H9 (cell line): ENCODE measurements around the gene XPA. TPM values are rescaled to one million over a fixed set of nuclear protein-coding genes. Genes with fewer than 3 reads are reported as not detected.

Experiments used
- DNase-seq: peaks from one replicate; pipeline ENCODE4 v3.0.0-alpha.2; 2017
- H2AFZ ChIP-seq: one replicate; pipeline ENCODE4 v1.6.1; 2013; ENCODE audit warnings: mild to moderate bottlenecking, low read length, control low read depth, moderate library complexity
- H2AK5ac ChIP-seq: 2 replicates; pipeline ENCODE4 v1.6.1; 2013; ENCODE audit warnings: low read length, control low read depth, mixed read lengths; ENCODE audit not compliant: insufficient read length
- H2BK120ac ChIP-seq: one replicate; pipeline ENCODE4 v1.6.1; 2013; ENCODE audit warnings: low read depth, mild to moderate bottlenecking, low read length, control low read depth, inconsistent platforms; ENCODE audit not compliant: poor library complexity, severe bottlenecking
- H2BK12ac ChIP-seq: 2 replicates; pipeline ENCODE4 v1.6.1; 2013; ENCODE audit warnings: low read length, control low read depth, mixed read lengths, low read depth; ENCODE audit not compliant: insufficient read length
- H2BK15ac ChIP-seq: 2 replicates; pipeline ENCODE4 v1.6.1; 2013; ENCODE audit warnings: low read depth, low read length, control low read depth
- H2BK20ac ChIP-seq: one replicate; pipeline ENCODE4 v1.6.1; 2013; ENCODE audit warnings: low read depth, mild to moderate bottlenecking, low read length, control low read depth, inconsistent platforms; ENCODE audit not compliant: poor library complexity, severe bottlenecking
- H2BK5ac ChIP-seq: 2 replicates; pipeline ENCODE4 v1.6.1; 2013; ENCODE audit warnings: low read length, control low read depth, mixed read lengths; ENCODE audit not compliant: insufficient read length
- H3K14ac ChIP-seq: 2 replicates; pipeline ENCODE4 v1.6.1; 2013; ENCODE audit warnings: low read length, control low read depth; ENCODE audit not compliant: insufficient read depth
- H3K18ac ChIP-seq: 2 replicates; pipeline ENCODE4 v1.6.1; 2013; ENCODE audit warnings: low read depth, mild to moderate bottlenecking, mixed read lengths, low read length, control low read depth; ENCODE audit not compliant: insufficient read length
- H3K23ac ChIP-seq: 2 replicates; pipeline ENCODE4 v1.6.1; 2013; ENCODE audit warnings: low read length, control low read depth, mixed read lengths, low read depth; ENCODE audit not compliant: insufficient read length
- H3K23me2 ChIP-seq: 2 replicates; pipeline ENCODE4 v1.6.1; 2013; ENCODE audit warnings: low read depth, mild to moderate bottlenecking, mixed read lengths, low read length, control low read depth; ENCODE audit not compliant: insufficient read length, poor library complexity, severe bottlenecking
- H3K27ac ChIP-seq: 2 replicates; pipeline ENCODE4 v1.5.1; 2013; ENCODE audit warnings: low read length, control low read depth, mixed read lengths, low read depth; ENCODE audit not compliant: insufficient read length
- H3K27me3 ChIP-seq: 2 replicates; pipeline ENCODE4 v1.6.1; 2013; ENCODE audit warnings: low read length, control low read depth, inconsistent platforms; ENCODE audit not compliant: insufficient read depth
- H3K4ac ChIP-seq: 2 replicates; pipeline ENCODE4 v1.6.1; 2013; ENCODE audit warnings: low read depth, mild to moderate bottlenecking, control low read depth, inconsistent platforms, low read length, moderate library complexity
- H3K4me1 ChIP-seq: 2 replicates; pipeline ENCODE4 v1.6.1; 2013; ENCODE audit warnings: low read length, control low read depth, inconsistent platforms; ENCODE audit not compliant: insufficient read depth
- H3K4me2 ChIP-seq: 2 replicates; pipeline ENCODE4 v1.6.1; 2013; ENCODE audit warnings: low read length, control low read depth, mixed read lengths; ENCODE audit not compliant: insufficient read length, insufficient read depth
- H3K56ac ChIP-seq: 2 replicates; pipeline ENCODE4 v1.6.1; 2013; ENCODE audit warnings: low read depth, mild to moderate bottlenecking, mixed read lengths, low read length, control low read depth; ENCODE audit not compliant: insufficient read length
- H3K79me1 ChIP-seq: 2 replicates; pipeline ENCODE4 v1.6.1; 2013; ENCODE audit warnings: low read depth, mild to moderate bottlenecking, moderate library complexity, low read length, control low read depth, inconsistent platforms; ENCODE audit not compliant: insufficient read depth, poor library complexity, severe bottlenecking
- H3K79me2 ChIP-seq: 2 replicates; pipeline ENCODE4 v1.6.1; 2013; ENCODE audit warnings: low read length, control low read depth, inconsistent platforms; ENCODE audit not compliant: insufficient read depth
- H3K9ac ChIP-seq: 2 replicates; pipeline ENCODE4 v1.6.1; 2013; ENCODE audit warnings: low read length, control low read depth, mixed read lengths; ENCODE audit not compliant: insufficient read length; ENCODE audit errors: extremely low read depth
- H3K9me3 ChIP-seq: one replicate; pipeline ENCODE4 v1.6.1; 2013; ENCODE audit warnings: low read depth, low read length, inconsistent platforms; ENCODE audit not compliant: control insufficient read depth
- H3T11ph ChIP-seq: one replicate; pipeline ENCODE4 v1.6.1; 2013; ENCODE audit warnings: mild to moderate bottlenecking, low read length, control low read depth, inconsistent platforms
- H4K20me1 ChIP-seq: one replicate; pipeline ENCODE4 v1.6.1; 2013; ENCODE audit not compliant: control insufficient read depth, insufficient read length, insufficient read depth
- H4K5ac ChIP-seq: 2 replicates; pipeline ENCODE4 v1.6.1; 2013; ENCODE audit warnings: low read depth, mild to moderate bottlenecking, mixed read lengths, low read length, control low read depth; ENCODE audit not compliant: insufficient read length
- H4K8ac ChIP-seq: replicated peaks from 2 replicates; pipeline ENCODE4 v1.6.1; 2013; ENCODE audit warnings: low read length, control low read depth, mixed read lengths, low read depth; ENCODE audit not compliant: insufficient read length
- H4K91ac ChIP-seq: 2 replicates; pipeline ENCODE4 v1.6.1; 2013; ENCODE audit warnings: low read depth, mild to moderate bottlenecking, moderate library complexity, mixed read lengths, low read length, control low read depth; ENCODE audit not compliant: insufficient read length
- H3K27ac Mint-ChIP-seq, 3 experiments: 2 replicates in 2 of 3; 3 replicates in 1 of 3; pipeline ENCODE4 v1.8.0; 2020 to 2021; ENCODE audit warnings: mixed read lengths in 3 of 3, mild to moderate bottlenecking in 1 of 3, moderate library complexity in 1 of 3
- H3K27me3 Mint-ChIP-seq: 2 replicates; pipeline ENCODE4 v1.8.0; 2021; ENCODE audit warnings: low read depth, mild to moderate bottlenecking, moderate library complexity, mixed read lengths
- H3K36me3 Mint-ChIP-seq, 3 experiments: 2 replicates in 2 of 3; 3 replicates in 1 of 3; pipeline ENCODE4 v1.8.0; 2020 to 2021; ENCODE audit warnings: low read depth in 3 of 3, mixed read lengths in 3 of 3; ENCODE audit not compliant: insufficient read depth in 1 of 3
- H3K4me1 Mint-ChIP-seq, 2 experiments: 2 replicates each; pipeline ENCODE4 v1.8.0; 2020; ENCODE audit warnings: mixed read lengths in 2 of 2
- H3K4me3 Mint-ChIP-seq, 2 experiments: 2 replicates in 1 of 2; 3 replicates in 1 of 2; pipeline ENCODE4 v1.8.0; 2020 to 2021; ENCODE audit warnings: mild to moderate bottlenecking in 2 of 2, mixed read lengths in 2 of 2, moderate library complexity in 1 of 2
- H3K9me3 Mint-ChIP-seq, 2 experiments: 2 replicates in 1 of 2; 3 replicates in 1 of 2; pipeline ENCODE4 v1.8.0; 2020; ENCODE audit warnings: mild to moderate bottlenecking in 2 of 2, mixed read lengths in 2 of 2, moderate library complexity in 1 of 2
- WGBS: extraction: QIAGEN DNeasy Blood & Tissue Kit; methylation state at CpG from one replicate; pipeline ENCODE4 v1.1.7; 2013; ENCODE audit warnings: missing lambda C conversion rate, low lambda C conversion rate, mixed read lengths; ENCODE audit not compliant: insufficient read length; ENCODE audit errors: extremely low coverage; 5-methylcytosine and 5-hydroxymethylcytosine counted together
- total RNA-seq: library from RNA; stranded (reverse); gene quantifications from 2 replicates; pipeline ENCODE4 v1.2.1, GENCODE V29; 2021
- TF ChIP-seq, protein P1 (sequence below): fragments of 200-600 bp; sonication (generic); conservative IDR thresholded peaks from 3 replicates; pipeline ENCODE4 v1.8.0; 2021; ENCODE audit warnings: antibody characterized with exemption, mild to moderate bottlenecking

XPA gene
- total RNA-seq, 1 experiment from 2014 or later, result 6.6 TPM

DNA sequence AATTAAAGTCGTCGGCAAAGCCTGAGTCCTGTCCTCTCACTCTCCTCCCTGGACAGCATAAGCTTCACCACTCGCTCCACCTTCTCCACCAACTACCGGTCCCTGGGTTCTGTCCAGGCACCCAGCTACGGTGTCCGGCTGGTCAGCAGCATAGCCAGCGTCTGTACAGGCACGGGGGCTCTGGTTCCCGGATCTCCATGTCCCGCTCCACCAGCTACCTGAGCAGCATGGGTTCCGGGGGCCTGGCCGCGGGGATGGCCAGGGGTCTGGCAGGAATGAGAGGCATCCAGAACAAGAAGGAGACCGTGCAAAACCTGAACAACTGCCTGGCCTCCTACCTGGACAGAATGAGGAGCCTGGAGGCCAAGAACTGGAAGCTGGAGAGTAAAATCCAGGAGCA is 1.7 kb upstream of the XPA start:
- Histone ChIP-seq H4K20me1 (no peaks in the 10 kb centered on the region), H2AFZ (no peak overlapping the region), H3K23me2 (peaks cover 5% of the 10 kb centered on the region), H3K14ac (no peak overlapping the region), H3K18ac (no peak overlapping the region), H3K4me1 (no peaks in the 10 kb centered on the region), H2BK15ac (no peak overlapping the region), H3K9ac (no peak overlapping the region), H2AK5ac (no peak overlapping the region), H2BK120ac (no peak overlapping the region), H2BK5ac (no peak overlapping the region), H4K5ac (no peak overlapping the region), H3T11ph (no peak overlapping the region), H3K56ac (no peak overlapping the region), H3K27me3 (no peaks in the 10 kb centered on the region; the same call in 1 of the 2 replicates), H4K8ac (no peak overlapping the region), H4K91ac (no peak overlapping the region), H2BK12ac (no peak overlapping the region), H3K23ac (no peak overlapping the region), H3K4me2 (no peak overlapping the region), H3K4ac (no peak overlapping the region), H2BK20ac (no peak overlapping the region), H3K27ac (no peak overlapping the region), H3K9me3 (no peaks in the 10 kb centered on the region), H3K79me2 (no peaks in the 10 kb centered on the region), H3K79me1 (no peaks in the 10 kb centered on the region)
- peaks cover 16 to 24% of the 10 kb centered on the region in 2 experiments for H3K4me1 Mint-ChIP-seq
- no peak for DNase-seq
- WGBS, result no CpG with 5 or more reads among the region's 14 CpGs
- H3K27me3 Mint-ChIP-seq, result peaks cover 34% of the 10 kb centered on the region
- H3K36me3 Mint-ChIP-seq, result no peaks in the 10 kb centered on the region; a peak in 1 of 7 replicates
- H3K4me3 Mint-ChIP-seq, result no peak overlapping the region
- TF ChIP-seq, protein P1, sequence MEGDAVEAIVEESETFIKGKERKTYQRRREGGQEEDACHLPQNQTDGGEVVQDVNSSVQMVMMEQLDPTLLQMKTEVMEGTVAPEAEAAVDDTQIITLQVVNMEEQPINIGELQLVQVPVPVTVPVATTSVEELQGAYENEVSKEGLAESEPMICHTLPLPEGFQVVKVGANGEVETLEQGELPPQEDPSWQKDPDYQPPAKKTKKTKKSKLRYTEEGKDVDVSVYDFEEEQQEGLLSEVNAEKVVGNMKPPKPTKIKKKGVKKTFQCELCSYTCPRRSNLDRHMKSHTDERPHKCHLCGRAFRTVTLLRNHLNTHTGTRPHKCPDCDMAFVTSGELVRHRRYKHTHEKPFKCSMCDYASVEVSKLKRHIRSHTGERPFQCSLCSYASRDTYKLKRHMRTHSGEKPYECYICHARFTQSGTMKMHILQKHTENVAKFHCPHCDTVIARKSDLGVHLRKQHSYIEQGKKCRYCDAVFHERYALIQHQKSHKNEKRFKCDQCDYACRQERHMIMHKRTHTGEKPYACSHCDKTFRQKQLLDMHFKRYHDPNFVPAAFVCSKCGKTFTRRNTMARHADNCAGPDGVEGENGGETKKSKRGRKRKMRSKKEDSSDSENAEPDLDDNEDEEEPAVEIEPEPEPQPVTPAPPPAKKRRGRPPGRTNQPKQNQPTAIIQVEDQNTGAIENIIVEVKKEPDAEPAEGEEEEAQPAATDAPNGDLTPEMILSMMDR, result no peak
- no peak overlapping the region for H3K27ac Mint-ChIP-seq
- H3K9me3 Mint-ChIP-seq, result no peaks in the 10 kb centered on the region
